Mesodermal cell (in vitro differentiated cells): ENCODE results near the gene SLC4A2.
A peak's percentile ranks its signal among the peaks of the same experiment; 100 is the strongest.

Experiments used
- H3K27ac ChIP-seq: 2 replicates; pipeline ENCODE4 v1.7.0; 2013; ENCODE audit warnings: mild to moderate bottlenecking, low read depth, low read length, moderate library complexity; ENCODE audit not compliant: severe bottlenecking
- H3K36me3 ChIP-seq: 2 replicates; pipeline ENCODE4 v1.7.1; 2013; ENCODE audit warnings: mild to moderate bottlenecking, low read length, moderate library complexity; ENCODE audit not compliant: control insufficient read depth, insufficient read depth
- H3K4me1 ChIP-seq: one replicate; pipeline ENCODE4 v1.7.1; 2013; ENCODE audit warnings: mild to moderate bottlenecking, low read length; ENCODE audit not compliant: insufficient read depth, control insufficient read depth, poor library complexity, severe bottlenecking
- H3K4me3 ChIP-seq: 2 replicates; pipeline ENCODE4 v1.7.0; 2013; ENCODE audit warnings: low read length, control low read depth, mild to moderate bottlenecking; ENCODE audit not compliant: insufficient read depth, poor library complexity, severe bottlenecking; ENCODE audit errors: extremely low read depth
- H3K9me3 ChIP-seq: 2 replicates; pipeline ENCODE4 v1.7.1; 2013; ENCODE audit warnings: mild to moderate bottlenecking, low read length, moderate library complexity; ENCODE audit not compliant: control insufficient read depth
- WGBS, 2 experiments: methylation state at CpG; one replicate each; pipeline ENCODE4 v1.1.5; 2013; ENCODE audit warnings: missing lambda C conversion rate in 2 of 2; ENCODE audit not compliant: insufficient coverage in 2 of 2; 5-methylcytosine and 5-hydroxymethylcytosine counted together

SLC4A2 gene

GRCh38 chr7:151083071-151083823 lies 23.9 kb downstream of the SLC4A2 start, which contains the start of gene TMUB1:
Gene TMUB1, minus strand, starts transcription at chr7:151083493. Its CDS starts 930 bp downstream, at chr7:151082563.
- H3K9me3 ChIP-seq, result no peaks in the 10 kb centered on the region
- 2 to 6% methylated on average over 21 to 30 of the region's 69 CpGs for WGBS, 2 experiments
- peaks cover 17% of the 10 kb centered on the region for H3K36me3 ChIP-seq
- peak within 1 kb of the TSS; percentile 78 for H3K4me3 ChIP-seq
- no peak within 1 kb of the TSS for H3K27ac ChIP-seq
- H3K4me1 ChIP-seq, result peaks cover 47% of the 10 kb centered on the region

GRCh38 chr7:151083824-151084160 lies 24.4 kb downstream of the SLC4A2 start:
- WGBS, 2 experiments, result 0% methylated on average over 1 of the region's 3 CpGs; no CpG with 5 or more reads in 1 of the 2 experiments
- Histone ChIP-seq H3K9me3 (no peaks in the 10 kb centered on the region), H3K36me3 (peaks cover 15% of the 10 kb centered on the region), H3K27ac (no peak overlapping the region), H3K4me3 (peak overlapping the region; percentile 78), H3K4me1 (peaks cover 45% of the 10 kb centered on the region)

DNA sequence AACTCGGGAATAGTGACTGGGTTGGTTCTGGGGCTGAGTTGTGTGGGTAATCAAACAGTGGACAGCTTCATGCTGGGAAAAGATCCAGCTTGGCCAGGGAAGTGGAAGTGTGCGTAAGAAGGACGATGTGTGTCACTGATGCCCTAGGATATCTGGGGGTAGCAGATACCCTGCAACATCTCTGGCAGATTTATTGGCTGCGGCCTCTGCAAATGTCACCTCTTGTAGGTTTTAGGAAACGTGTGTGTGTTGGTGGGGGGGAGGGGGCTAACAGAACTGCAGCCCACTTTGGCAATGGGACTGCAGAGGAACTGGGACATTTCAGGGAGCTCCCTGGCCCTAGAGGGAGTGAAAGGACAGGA lies 25.9 kb downstream of the SLC4A2 start:
- 40 to 50% methylated on average over 4 to 5 of the region's 5 CpGs for WGBS, 2 experiments
- H3K4me3 ChIP-seq, result peak overlapping the region; percentile 46
- peaks cover 47% of the 10 kb centered on the region for H3K4me1 ChIP-seq
- no peak overlapping the region for H3K27ac ChIP-seq
- peaks cover 13% of the 10 kb centered on the region for H3K36me3 ChIP-seq
- H3K9me3 ChIP-seq, result no peaks in the 10 kb centered on the region

DNA sequence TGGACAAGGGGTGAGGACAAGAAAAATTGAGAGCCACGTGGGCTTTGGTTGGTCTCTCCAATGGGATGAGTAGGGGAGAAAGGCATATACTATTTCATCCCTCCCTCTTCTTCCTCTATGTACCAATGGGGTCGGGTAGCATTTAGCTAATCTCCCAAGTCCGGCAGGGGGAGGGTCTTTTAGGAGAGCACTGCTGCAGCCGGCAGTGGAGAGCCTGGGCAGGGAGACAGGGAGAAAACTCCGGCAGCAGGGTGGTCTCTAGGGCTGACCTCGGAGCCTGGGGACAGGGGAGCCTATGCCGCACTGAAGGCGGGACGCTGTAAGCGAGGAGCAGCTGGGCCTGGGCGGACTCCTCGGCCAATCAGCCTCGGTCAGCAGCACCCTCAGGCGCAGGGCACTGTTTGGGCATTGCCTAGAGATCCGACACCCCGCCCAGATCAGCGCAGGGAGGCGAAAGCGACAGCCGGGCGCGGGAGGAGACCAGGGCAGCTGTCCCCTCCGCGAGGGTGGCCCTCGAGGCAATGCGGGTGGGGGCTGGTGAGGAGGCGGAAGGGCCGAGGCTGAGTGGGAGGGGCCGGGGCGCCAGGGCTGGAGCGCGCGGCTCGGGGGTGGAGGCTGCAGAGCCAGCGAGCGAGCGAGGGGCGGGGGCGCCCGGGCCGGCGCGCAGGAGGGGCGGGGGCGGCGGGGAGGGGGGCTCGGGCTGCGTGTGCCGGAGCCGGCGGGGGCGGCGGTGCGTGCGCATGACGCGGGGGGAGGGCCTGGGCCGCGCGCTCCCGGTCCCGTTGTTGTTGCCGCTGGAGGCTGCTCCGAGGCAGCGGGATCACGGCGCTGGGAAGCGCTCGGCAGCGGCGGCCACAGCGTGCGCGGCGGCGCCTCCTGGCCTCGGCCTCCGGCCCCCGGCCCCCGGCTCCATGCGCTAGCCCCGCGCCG lies 26.6 kb downstream of the SLC4A2 start, which contains the start of gene AGAP3:
Gene AGAP3, plus strand, starts transcription at position 785 of the 930 bp plus-strand sequence. CDS start 267 bp downstream, outside the sequence.
- Histone ChIP-seq H3K4me3 (peak within 1 kb of the TSS; percentile 87), H3K27ac (peak within 1 kb of the TSS; percentile 71), H3K4me1 (peaks cover 50% of the 10 kb centered on the region), H3K36me3 (peaks cover 16% of the 10 kb centered on the region), H3K9me3 (no peaks in the 10 kb centered on the region)
- WGBS, 2 experiments, result 0% methylated on average over 46 to 62 of the region's 84 CpGs

- Histone ChIP-seq H3K9me3 (no peaks in the 10 kb centered on the region), H3K36me3 (peaks cover 15% of the 10 kb centered on the region), H3K27ac (peak overlapping the region; percentile 13), H3K4me3 (peak overlapping the region; percentile 87), H3K4me1 (peaks cover 51% of the 10 kb centered on the region)
- 0% methylated on average over 23 to 47 of the region's 56 CpGs for WGBS, 2 experiments
Observed at GRCh38 chr7:151086802-151087244, 27.4 kb downstream of the SLC4A2 start.

GRCh38 chr7:151087245-151088018 lies 28.0 kb downstream of the SLC4A2 start:
- peak overlapping the region; percentile 13 for H3K27ac ChIP-seq
- no peaks in the 10 kb centered on the region for H3K9me3 ChIP-seq
- H3K4me1 ChIP-seq, result peaks cover 46% of the 10 kb centered on the region
- WGBS, 2 experiments, result 1% methylated on average over 29 to 59 of the region's 70 CpGs
- H3K36me3 ChIP-seq, result peaks cover 21% of the 10 kb centered on the region
- peak overlapping the region; percentile 87 for H3K4me3 ChIP-seq

DNA sequence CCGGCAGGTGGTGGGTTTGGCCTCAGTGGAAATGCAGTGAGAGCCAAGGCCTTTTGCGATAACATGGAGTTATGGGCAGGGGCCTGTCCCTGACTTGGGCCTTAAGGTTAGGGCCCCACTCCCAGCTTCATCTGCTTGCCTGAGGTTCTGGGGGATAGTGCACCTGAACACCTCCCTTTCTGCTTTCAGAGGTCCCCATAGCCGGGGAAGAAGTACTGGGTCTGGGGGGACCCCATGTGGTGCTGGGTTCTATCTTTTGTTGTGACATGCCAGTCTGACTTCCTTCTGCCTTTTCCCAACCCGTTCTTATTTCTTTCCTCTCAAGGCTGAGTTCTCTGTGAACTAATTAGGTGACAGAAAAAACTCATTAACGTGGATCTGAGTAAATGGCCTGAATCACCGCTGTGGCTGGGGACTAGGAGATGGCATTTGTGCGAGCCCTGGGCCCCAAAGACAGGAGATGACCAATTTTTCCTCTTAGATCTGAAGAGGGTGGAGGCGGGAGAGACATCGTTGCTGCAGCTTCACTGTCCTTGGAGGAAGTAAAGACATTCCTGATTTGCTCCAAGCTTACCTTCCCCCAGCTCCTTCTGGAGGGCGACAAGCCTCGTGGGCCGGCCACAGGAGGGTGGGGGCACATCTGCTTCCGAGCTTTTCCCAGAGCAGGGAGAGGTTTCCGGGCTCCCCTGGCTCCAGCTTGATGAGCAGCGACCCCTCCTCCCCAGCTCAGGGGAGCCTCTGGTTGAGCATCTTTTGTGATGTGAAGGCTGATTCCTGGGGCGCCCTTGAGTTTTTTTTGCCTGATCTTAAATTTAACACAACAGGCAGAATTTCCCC lies 28.8 kb downstream of the SLC4A2 start:
- peaks cover 43% of the 10 kb centered on the region for H3K4me1 ChIP-seq
- H3K36me3 ChIP-seq, result peaks cover 29% of the 10 kb centered on the region
- H3K9me3 ChIP-seq, result no peaks in the 10 kb centered on the region
- H3K27ac ChIP-seq, result peak overlapping the region; percentile 80
- peak overlapping the region; percentile 87 for H3K4me3 ChIP-seq
- WGBS, 2 experiments, result 17 to 22% methylated on average over 8 to 9 of the region's 16 CpGs

DNA sequence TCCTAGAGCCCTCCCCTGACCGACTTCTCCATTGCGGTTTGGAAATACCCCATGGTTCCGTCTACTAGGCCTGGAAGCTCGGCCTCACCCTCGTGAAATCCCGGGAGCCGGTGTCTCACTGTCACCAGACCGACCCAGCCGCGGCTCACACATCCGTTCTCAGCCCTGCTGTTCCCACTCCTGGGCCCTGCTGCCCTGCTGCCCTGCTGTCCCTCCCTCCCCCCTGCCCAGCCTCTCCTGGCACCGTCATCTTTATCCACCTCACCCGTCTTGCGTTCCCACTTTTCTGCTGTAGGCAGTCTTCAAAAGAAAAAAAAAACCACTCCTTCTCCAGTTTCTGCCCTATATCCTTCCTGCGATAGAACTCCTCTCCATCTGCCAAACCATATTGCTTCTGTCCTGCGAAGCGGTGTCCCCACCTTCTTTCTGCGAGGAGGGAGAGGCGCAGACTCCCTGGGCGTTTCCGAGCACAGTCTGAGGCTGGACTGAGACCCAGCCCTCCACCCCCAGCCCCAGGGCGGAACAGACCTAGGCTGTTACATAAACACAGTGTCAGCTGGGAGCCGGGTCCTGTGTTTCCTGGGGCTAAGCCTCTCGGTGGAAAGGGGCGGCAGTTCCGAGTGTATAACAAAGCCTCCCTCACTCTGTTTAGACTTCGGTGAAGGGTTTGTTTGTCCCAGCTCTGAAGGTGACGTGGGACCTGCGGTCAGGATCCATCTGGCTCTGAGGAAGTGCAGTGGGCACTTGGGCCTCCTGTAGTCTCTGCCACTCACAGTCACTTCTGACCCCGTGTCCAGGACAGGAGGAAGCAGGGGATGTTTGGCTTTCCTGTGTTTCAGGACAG lies 29.7 kb downstream of the SLC4A2 start:
- peaks cover 38% of the 10 kb centered on the region for H3K4me1 ChIP-seq
- H3K36me3 ChIP-seq, result peaks cover 35% of the 10 kb centered on the region
- H3K9me3 ChIP-seq, result no peaks in the 10 kb centered on the region
- WGBS, 2 experiments, result 19 to 21% methylated on average over 25 to 28 of the region's 30 CpGs
- peak overlapping the region; percentile 80 for H3K27ac ChIP-seq
- H3K4me3 ChIP-seq, result peak overlapping the region; percentile 87
